PC-3 (cell line): Measurements from ENCODE around the gene COL27A1. TPM values are rescaled to one million over a fixed set of nuclear protein-coding genes. Genes with fewer than 3 reads are reported as not detected.

Source experiments
- ATAC-seq: fragments of 200-7000 bp; cut with Tn5 transposase; 2 replicates; pipeline ENCODE4 v1.9.1; 2020; ENCODE audit warnings: mild to moderate bottlenecking, moderate library complexity
- BruUV-seq: library from RNA; stranded (reverse); fragments of 400-500 nt; replicated peaks from 2 replicates; lab custom pipeline; 2021; lab: Mats Ljungman, UMichigan
- CTCF ChIA-PET: fragments of 300-600 bp; sonication (Branson Sonifier 250); formaldehyde crosslinking; loops from one replicate; lab custom pipeline; 2022; ENCODE audit warnings: antibody characterized with exemption; lab: Charles Lee
- POLR2A ChIA-PET: fragments of 300-600 bp; sonication (Branson Sonifier 250); formaldehyde crosslinking; loops from one replicate; lab custom pipeline; 2022; ENCODE audit warnings: antibody characterized with exemption; ENCODE audit not compliant: unreplicated experiment; lab: Charles Lee
- DNase-seq: peaks from one replicate; pipeline ENCODE4 v3.0.0-alpha.2; 2015
- H2AFZ ChIP-seq: fragments of 300-600 bp; sonication (generic); 2 replicates; pipeline ENCODE4 v1.6.0; 2016; ENCODE audit warnings: antibody characterized with exemption, low read length
- H3F3A ChIP-seq: fragments of 300-600 bp; sonication (generic); one replicate; pipeline ENCODE4 v1.6.0; 2017; ENCODE audit warnings: antibody characterized with exemption, low read length, control low read depth, mild to moderate bottlenecking; ENCODE audit not compliant: unreplicated experiment
- H3K27ac ChIP-seq: fragments of 300-600 bp; sonication (generic); 2 replicates; pipeline ENCODE4 v1.5.1; 2016; ENCODE audit warnings: mild to moderate bottlenecking, low read length
- H3K27me3 ChIP-seq: fragments of 300-600 bp; sonication (generic); 2 replicates; pipeline ENCODE4 v1.6.1; 2016; ENCODE audit warnings: low read length, mixed read lengths
- H3K36me3 ChIP-seq: fragments of 300-600 bp; sonication (generic); 2 replicates; pipeline ENCODE4 v1.6.1; 2016; ENCODE audit warnings: low read depth, mixed run types, low read length, mixed read lengths
- H3K4me1 ChIP-seq: fragments of 300-600 bp; sonication (generic); 2 replicates; pipeline ENCODE4 v1.5.1; 2016; ENCODE audit warnings: low read length; ENCODE audit not compliant: insufficient read depth
- H3K4me2 ChIP-seq: fragments of 300-600 bp; sonication (generic); 2 replicates; pipeline ENCODE4 v1.6.0; 2016; ENCODE audit warnings: low read length
- H3K4me3 ChIP-seq: fragments of 300-600 bp; sonication (generic); 2 replicates; pipeline ENCODE4 v1.5.1; 2016; ENCODE audit warnings: mild to moderate bottlenecking, low read length, mixed read lengths
- H3K79me2 ChIP-seq: fragments of 300-600 bp; sonication (generic); 2 replicates; pipeline ENCODE4 v1.6.1; 2017; ENCODE audit warnings: low read length, mixed read lengths
- H3K9ac ChIP-seq: fragments of 300-600 bp; sonication (generic); 2 replicates; pipeline ENCODE4 v1.6.0; 2016; ENCODE audit warnings: mild to moderate bottlenecking, low read length
- H3K9me2 ChIP-seq: fragments of 300-600 bp; sonication (generic); replicated peaks from 2 replicates; pipeline ENCODE4 v1.6.1; 2016; ENCODE audit warnings: mixed run types, low read length, mixed read lengths
- H3K9me3 ChIP-seq: fragments of 300-600 bp; sonication (generic); 2 replicates; pipeline ENCODE4 v1.6.1; 2016; ENCODE audit warnings: low read length, mixed read lengths
- H4K20me1 ChIP-seq: fragments of 300-600 bp; sonication (generic); 2 replicates; pipeline ENCODE4 v1.6.1; 2016; ENCODE audit warnings: low read length, mixed read lengths
- EZH2 ChIP-seq: fragments of 300-600 bp; sonication (generic); IDR thresholded peaks from one replicate; pipeline ENCODE4 v1.6.1; 2017; ENCODE audit warnings: antibody characterized with exemption, mild to moderate bottlenecking, low read length; ENCODE audit not compliant: unreplicated experiment
- EZH2phosphoT487 ChIP-seq: fragments of 300-600 bp; sonication (generic); IDR thresholded peaks from 2 replicates; pipeline ENCODE4 v1.6.1; 2018; ENCODE audit warnings: mild to moderate bottlenecking, antibody characterized with exemption, low read length, borderline replicate concordance
- intact Hi-C: fragments of 100-400 bp; cut with micrococcal nuclease; formaldehyde crosslinking; loops from 2 replicates; pipeline ENCODE4 v1.9.0; 2023
- total RNA-seq: library from RNA; depleted of rRNA; stranded (reverse); fragments of >200 nt; gene quantifications from 2 replicates; pipeline ENCODE4 v1.2.3, GENCODE V29; 2014
- TF ChIP-seq, protein P1 (sequence below): fragments of 300-600 bp; sonication (generic); conservative IDR thresholded peaks from 2 replicates; pipeline ENCODE4 v1.5.1; 2017; ENCODE audit warnings: antibody characterized with exemption, low read depth, mild to moderate bottlenecking, low read length

COL27A1 gene
- total RNA-seq, 1 experiment from 2014 or later, result 4.3 TPM

DNA sequence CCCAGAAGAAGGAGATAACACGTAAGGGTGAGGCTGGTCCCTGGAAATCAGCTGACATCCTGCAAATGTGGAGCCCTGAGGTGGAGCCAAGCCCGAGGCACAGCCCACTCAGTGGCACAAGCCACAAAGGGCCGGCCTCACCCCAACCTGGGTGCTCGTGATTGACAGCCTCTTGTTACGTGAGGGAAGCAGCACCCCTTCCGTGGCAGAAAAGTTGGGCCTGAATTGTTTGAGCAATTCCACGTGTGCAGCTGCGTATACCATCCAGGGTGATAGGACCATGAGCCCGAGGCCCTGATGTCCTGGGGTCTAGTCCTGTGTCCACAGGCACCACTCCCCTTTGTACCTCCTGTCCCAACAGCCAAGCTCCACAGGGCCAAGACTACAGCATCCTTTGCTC lies 179.2 kb downstream of the COL27A1 start:
- Histone ChIP-seq H3K79me2 (no peaks in the 10 kb centered on the region), H3K9ac (no peak overlapping the region), H3K27ac (no peak overlapping the region), H3K36me3 (no peaks in the 10 kb centered on the region), H3K4me1 (no peaks in the 10 kb centered on the region), H4K20me1 (no peaks in the 10 kb centered on the region), H3K27me3 (no peaks in the 10 kb centered on the region), H3K4me3 (no peak overlapping the region), H2AFZ (no peak overlapping the region), H3K9me2 (no peaks in the 10 kb centered on the region), H3K9me3 (no peaks in the 10 kb centered on the region), H3F3A (no peaks in the 10 kb centered on the region), H3K4me2 (no peak overlapping the region)
- ATAC-seq (no peak), DNase-seq (no peak)
- ChIA-PET POLR2A (no interaction called here), CTCF (no interaction called here)
- TF ChIP-seq, protein P1, sequence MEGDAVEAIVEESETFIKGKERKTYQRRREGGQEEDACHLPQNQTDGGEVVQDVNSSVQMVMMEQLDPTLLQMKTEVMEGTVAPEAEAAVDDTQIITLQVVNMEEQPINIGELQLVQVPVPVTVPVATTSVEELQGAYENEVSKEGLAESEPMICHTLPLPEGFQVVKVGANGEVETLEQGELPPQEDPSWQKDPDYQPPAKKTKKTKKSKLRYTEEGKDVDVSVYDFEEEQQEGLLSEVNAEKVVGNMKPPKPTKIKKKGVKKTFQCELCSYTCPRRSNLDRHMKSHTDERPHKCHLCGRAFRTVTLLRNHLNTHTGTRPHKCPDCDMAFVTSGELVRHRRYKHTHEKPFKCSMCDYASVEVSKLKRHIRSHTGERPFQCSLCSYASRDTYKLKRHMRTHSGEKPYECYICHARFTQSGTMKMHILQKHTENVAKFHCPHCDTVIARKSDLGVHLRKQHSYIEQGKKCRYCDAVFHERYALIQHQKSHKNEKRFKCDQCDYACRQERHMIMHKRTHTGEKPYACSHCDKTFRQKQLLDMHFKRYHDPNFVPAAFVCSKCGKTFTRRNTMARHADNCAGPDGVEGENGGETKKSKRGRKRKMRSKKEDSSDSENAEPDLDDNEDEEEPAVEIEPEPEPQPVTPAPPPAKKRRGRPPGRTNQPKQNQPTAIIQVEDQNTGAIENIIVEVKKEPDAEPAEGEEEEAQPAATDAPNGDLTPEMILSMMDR, result no peak
- no peak for TF ChIP-seq EZH2phosphoT487
- intact Hi-C loops, result no loop called here
- no TSS peak for BruUV-seq

DNA sequence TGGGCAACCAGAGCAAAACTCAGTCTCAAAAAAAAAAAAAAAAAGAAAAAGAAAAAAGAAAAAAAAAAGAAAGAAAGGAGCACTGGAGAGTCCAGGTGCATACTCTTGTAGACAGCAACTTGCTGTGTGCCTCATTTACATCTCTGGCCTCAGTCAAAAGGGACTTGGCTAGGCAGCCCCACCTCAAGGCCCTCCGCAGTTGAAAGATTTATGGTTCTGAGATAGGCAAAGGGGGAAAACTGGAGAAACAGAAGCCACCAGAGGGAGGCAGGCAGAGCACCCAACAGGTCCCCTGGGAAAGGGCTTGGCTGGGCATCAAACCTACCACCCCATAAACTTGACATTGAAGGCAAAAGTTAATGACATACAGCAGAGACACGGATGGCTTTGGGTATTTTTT lies 180.4 kb downstream of the COL27A1 start:
- H3K36me3 ChIP-seq, result no peaks in the 10 kb centered on the region
- ChIA-PET CTCF (no interaction called here), POLR2A (no interaction called here)
- H3K27me3 ChIP-seq, result no peaks in the 10 kb centered on the region
- H3K9ac ChIP-seq, result no peak overlapping the region
- intact Hi-C loops, result no loop called here
- H3F3A ChIP-seq, result no peaks in the 10 kb centered on the region
- no peak overlapping the region for H3K27ac ChIP-seq
- ATAC-seq (no peak), DNase-seq (no peak)
- no peaks in the 10 kb centered on the region for H3K9me3 ChIP-seq
- no peak overlapping the region for H3K4me2 ChIP-seq
- H3K4me1 ChIP-seq, result no peaks in the 10 kb centered on the region
- no peaks in the 10 kb centered on the region for H3K9me2 ChIP-seq
- no peak overlapping the region for H3K4me3 ChIP-seq
- no peak for TF ChIP-seq EZH2phosphoT487
- TF ChIP-seq, protein P1, result no peak
- TF ChIP-seq EZH2, result no peak
- BruUV-seq, result no TSS peak
- no peak overlapping the region for H2AFZ ChIP-seq
- H3K79me2 ChIP-seq, result no peaks in the 10 kb centered on the region
- no peaks in the 10 kb centered on the region for H4K20me1 ChIP-seq

DNA sequence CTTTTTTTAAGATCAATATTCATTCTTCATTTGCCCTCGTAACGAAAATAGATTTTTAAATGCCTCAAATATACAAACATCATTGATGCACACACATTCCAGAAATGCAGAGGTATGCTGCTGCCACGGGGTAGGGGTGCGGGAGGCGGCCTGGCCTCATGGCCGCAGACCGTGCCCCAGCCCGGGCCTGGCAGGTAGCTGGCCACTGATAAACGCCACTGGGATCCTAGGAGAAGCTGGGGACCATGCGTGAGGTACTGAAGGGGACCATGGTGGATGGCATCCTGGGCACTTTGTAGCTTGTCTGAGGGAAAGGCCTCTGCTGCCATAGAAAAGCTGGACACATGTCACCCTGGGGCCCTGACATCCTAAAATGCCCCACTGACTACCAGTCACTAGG lies 180.8 kb downstream of the COL27A1 start:
- Histone ChIP-seq H2AFZ (no peak overlapping the region), H3K27ac (no peak overlapping the region), H3K4me3 (no peak overlapping the region), H4K20me1 (no peaks in the 10 kb centered on the region), H3F3A (no peaks in the 10 kb centered on the region), H3K4me2 (no peak overlapping the region), H3K9me3 (no peaks in the 10 kb centered on the region), H3K9ac (no peak overlapping the region), H3K4me1 (no peaks in the 10 kb centered on the region), H3K9me2 (no peaks in the 10 kb centered on the region), H3K27me3 (no peaks in the 10 kb centered on the region), H3K79me2 (no peaks in the 10 kb centered on the region), H3K36me3 (no peaks in the 10 kb centered on the region)
- no peak for ATAC-seq
- TF ChIP-seq EZH2phosphoT487 (no peak), EZH2 (no peak)
- TF ChIP-seq, protein P1, result no peak
- no peak for DNase-seq
- BruUV-seq, result no TSS peak
- CTCF ChIA-PET, result no interaction called here
- intact Hi-C loops, result no loop called here
- POLR2A ChIA-PET, result no interaction called here
